Smooth muscle cell (in vitro differentiated cells): ENCODE data around the gene MAPK11. TPM values are rescaled to one million over a fixed set of nuclear protein-coding genes. Genes with fewer than 3 reads are reported as not detected.

Source experiments
- DNase-seq: peaks from one replicate; lab custom pipeline; 2025; ENCODE audit not compliant: unreplicated experiment; lab: John Stamatoyannopoulos, UW
- H2AFZ ChIP-seq: fragments of 200-600 bp; sonication (generic); 2 replicates; pipeline ENCODE4 v1.6.0; 2016; ENCODE audit warnings: antibody characterized with exemption, low read depth, mild to moderate bottlenecking
- H3F3A ChIP-seq: fragments of 200-600 bp; sonication (generic); 2 replicates; pipeline ENCODE4 v1.6.0; 2017; ENCODE audit warnings: antibody characterized with exemption, low read depth
- H3K27ac ChIP-seq: fragments of 200-600 bp; sonication (generic); 2 replicates; pipeline ENCODE4 v1.5.1; 2016; ENCODE audit warnings: low read depth, mild to moderate bottlenecking
- H3K27me3 ChIP-seq: fragments of 200-600 bp; sonication (generic); 2 replicates; pipeline ENCODE4 v1.6.1; 2016; ENCODE audit warnings: low read depth, mild to moderate bottlenecking
- H3K36me3 ChIP-seq: fragments of 200-600 bp; sonication (generic); 2 replicates; pipeline ENCODE4 v1.5.1; 2016; ENCODE audit warnings: low read depth
- H3K4me1 ChIP-seq: fragments of 200-600 bp; sonication (generic); 2 replicates; pipeline ENCODE4 v1.5.1; 2016; ENCODE audit warnings: low read depth
- H3K4me2 ChIP-seq: fragments of 200-600 bp; sonication (generic); 2 replicates; pipeline ENCODE4 v1.6.0; 2016; ENCODE audit warnings: mild to moderate bottlenecking
- H3K4me3 ChIP-seq: fragments of 200-600 bp; sonication (generic); 2 replicates; pipeline ENCODE4 v1.5.1; 2016; ENCODE audit warnings: mild to moderate bottlenecking
- H3K79me2 ChIP-seq: fragments of 200-600 bp; sonication (generic); 2 replicates; pipeline ENCODE4 v1.6.0; 2016; ENCODE audit warnings: low read depth, mild to moderate bottlenecking
- H3K9ac ChIP-seq: fragments of 200-600 bp; sonication (generic); 2 replicates; pipeline ENCODE4 v1.6.0; 2016; ENCODE audit warnings: low read depth
- H3K9me3 ChIP-seq: fragments of 200-600 bp; sonication (generic); replicated peaks from 2 replicates; pipeline ENCODE4 v1.5.1; 2016; ENCODE audit warnings: low read depth
- H4K20me1 ChIP-seq: fragments of 200-600 bp; sonication (generic); 2 replicates; pipeline ENCODE4 v1.6.0; 2016; ENCODE audit warnings: low read depth
- CTCF ChIP-seq: fragments of 200-600 bp; sonication (generic); IDR thresholded peaks from 2 replicates; pipeline ENCODE4 v1.5.1; 2017; ENCODE audit warnings: borderline replicate concordance, mild to moderate bottlenecking, antibody characterized with exemption; ENCODE audit not compliant: insufficient read depth, poor library complexity, severe bottlenecking
- WGBS: methylation state at CpG from one replicate; pipeline ENCODE4 v1.1.7; 2016; ENCODE audit warnings: low lambda C conversion rate; 5-methylcytosine and 5-hydroxymethylcytosine counted together
- polyA plus RNA-seq: library from polyadenylated mRNA; unstranded; fragments of >200 nt; fragmentation: Nextera tagmentation; extraction: Ambion mirVana; gene quantifications from 2 replicates; pipeline ENCODE4 v1.2.1, GENCODE V29; 2016
- total RNA-seq: library from RNA; depleted of rRNA; stranded (reverse); fragments of >200 nt; gene quantifications from 2 replicates; pipeline ENCODE4 v1.2.3, GENCODE V29; 2014

The MAPK11 gene
- total and polyA plus RNA-seq, 2 experiments from 2014 or later, result 0.65 to 4.2 TPM

- peaks cover 26% of the 10 kb centered on the region for H3K79me2 ChIP-seq
- no peaks in the 10 kb centered on the region for H3F3A ChIP-seq
- no peak overlapping the region for H3K9ac ChIP-seq
- DNase-seq, result no peak
- H3K4me1 ChIP-seq, result no peaks in the 10 kb centered on the region
- no peak overlapping the region for H3K4me2 ChIP-seq
- H3K9me3 ChIP-seq, result no peaks in the 10 kb centered on the region
- TF ChIP-seq CTCF, result no peak
- H2AFZ ChIP-seq, result no peak overlapping the region
- no peak overlapping the region for H3K27ac ChIP-seq
- H3K27me3 ChIP-seq, result no peaks in the 10 kb centered on the region
- H3K4me3 ChIP-seq, result no peak overlapping the region
- no peaks in the 10 kb centered on the region for H3K36me3 ChIP-seq
- H4K20me1 ChIP-seq, result peaks cover 70% of the 10 kb centered on the region
- WGBS, result 98% methylated on average over 57 of the region's 57 CpGs
These were observed 53.3 kb downstream of the MAPK11 start for GRCh38 chr22:50216684-50217520.

- Histone ChIP-seq H2AFZ (no peak overlapping the region), H4K20me1 (peaks cover 78% of the 10 kb centered on the region), H3K27me3 (no peaks in the 10 kb centered on the region), H3K9me3 (no peaks in the 10 kb centered on the region), H3K4me3 (no peak overlapping the region), H3K9ac (no peak overlapping the region), H3K27ac (no peak overlapping the region), H3K4me1 (no peaks in the 10 kb centered on the region), H3K79me2 (peaks cover 32% of the 10 kb centered on the region), H3K36me3 (no peaks in the 10 kb centered on the region), H3K4me2 (no peak overlapping the region), H3F3A (no peaks in the 10 kb centered on the region)
- no peak for DNase-seq
- WGBS, result 94% methylated on average over 15 of the region's 15 CpGs
- no peak for TF ChIP-seq CTCF
These were observed 54.0 kb downstream of the MAPK11 start for GRCh38 chr22:50216055-50216683.

GRCh38 chr22:50215297-50216054, 54.7 kb downstream of the MAPK11 start:
- no peak overlapping the region for H2AFZ ChIP-seq
- DNase-seq, result no peak
- no peak for TF ChIP-seq CTCF
- H3K4me3 ChIP-seq, result no peak overlapping the region
- H3K36me3 ChIP-seq, result no peaks in the 10 kb centered on the region
- no peaks in the 10 kb centered on the region for H3K27me3 ChIP-seq
- peaks cover 84% of the 10 kb centered on the region for H4K20me1 ChIP-seq
- 96% methylated on average over 17 of the region's 17 CpGs for WGBS
- no peak overlapping the region for H3K4me2 ChIP-seq
- H3F3A ChIP-seq, result no peaks in the 10 kb centered on the region
- H3K79me2 ChIP-seq, result peaks cover 39% of the 10 kb centered on the region
- no peak overlapping the region for H3K9ac ChIP-seq
- H3K27ac ChIP-seq, result no peak overlapping the region
- no peaks in the 10 kb centered on the region for H3K4me1 ChIP-seq
- no peaks in the 10 kb centered on the region for H3K9me3 ChIP-seq

Other genes starting within 250 kb of the MAPK11 start
- not detected in 2 replicates for gene TTLL8, start 212.1 kb downstream of the MAPK11 start, total RNA-seq
- 0.10 TPM in 1 of 2 replicates, not detected in the other for gene TTLL8, start 212.1 kb downstream of the MAPK11 start, polyA plus RNA-seq
- gene MLC1, start 185.0 kb downstream of the MAPK11 start, total RNA-seq, result 4.2 and 5.6 TPM in 2 replicates
- 5.6 and 6.3 TPM in 2 replicates for gene MLC1, start 185.0 kb downstream of the MAPK11 start, polyA plus RNA-seq
- 0.85 and 1.2 TPM in 2 replicates for gene MOV10L1, start 180.4 kb downstream of the MAPK11 start, total RNA-seq
- gene MOV10L1, start 180.4 kb downstream of the MAPK11 start, polyA plus RNA-seq, result 0.10 and 1.1 TPM in 2 replicates
- 5.1 TPM in 2 replicates for gene PANX2, start 99.6 kb downstream of the MAPK11 start, total RNA-seq
- gene PANX2, start 99.6 kb downstream of the MAPK11 start, polyA plus RNA-seq, result 2.5 and 2.9 TPM in 2 replicates
- gene TRABD, start 84.5 kb downstream of the MAPK11 start, total RNA-seq, result 14.0 and 17.8 TPM in 2 replicates
- 56.9 and 58.5 TPM in 2 replicates for gene TRABD, start 84.5 kb downstream of the MAPK11 start, polyA plus RNA-seq
- 9.0 and 16.3 TPM in 2 replicates for gene SELENOO, start 69.4 kb downstream of the MAPK11 start, total RNA-seq
- 21.3 and 28.4 TPM in 2 replicates for gene SELENOO, start 69.4 kb downstream of the MAPK11 start, polyA plus RNA-seq
- gene TUBGCP6, start 25.4 kb downstream of the MAPK11 start, total RNA-seq, result 10.0 and 10.6 TPM in 2 replicates
- gene TUBGCP6, start 25.4 kb downstream of the MAPK11 start, polyA plus RNA-seq, result 22.7 and 26.0 TPM in 2 replicates
- gene HDAC10, start 19.1 kb downstream of the MAPK11 start, total RNA-seq, result 5.1 and 9.5 TPM in 2 replicates
- 12.8 and 15.7 TPM in 2 replicates for gene HDAC10, start 19.1 kb downstream of the MAPK11 start, polyA plus RNA-seq
- 9.5 and 14.9 TPM in 2 replicates for gene MAPK12, start 8.7 kb downstream of the MAPK11 start, total RNA-seq
- 26.2 and 27.8 TPM in 2 replicates for gene MAPK12, start 8.7 kb downstream of the MAPK11 start, polyA plus RNA-seq
- gene PLXNB2, start 37.3 kb upstream of the MAPK11 start, total RNA-seq, result 183 and 195 TPM in 2 replicates
- 210 and 249 TPM in 2 replicates for gene PLXNB2, start 37.3 kb upstream of the MAPK11 start, polyA plus RNA-seq
- gene DENND6B, start 56.6 kb upstream of the MAPK11 start, total RNA-seq, result 2.4 and 3.1 TPM in 2 replicates
- 7.8 and 10.1 TPM in 2 replicates for gene DENND6B, start 56.6 kb upstream of the MAPK11 start, polyA plus RNA-seq
- gene PPP6R2, start 72.9 kb upstream of the MAPK11 start, total RNA-seq, result 24.6 and 30.7 TPM in 2 replicates
- 31.6 and 36.3 TPM in 2 replicates for gene PPP6R2, start 72.9 kb upstream of the MAPK11 start, polyA plus RNA-seq
- 34.1 and 37.3 TPM in 2 replicates for gene SBF1, start 204.7 kb upstream of the MAPK11 start, total RNA-seq
- gene SBF1, start 204.7 kb upstream of the MAPK11 start, polyA plus RNA-seq, result 53.6 and 70.8 TPM in 2 replicates
- gene ADM2, start 211.2 kb upstream of the MAPK11 start, total RNA-seq, result 3.0 and 4.1 TPM in 2 replicates
- 15.8 and 16.9 TPM in 2 replicates for gene ADM2, start 211.2 kb upstream of the MAPK11 start, polyA plus RNA-seq
- gene MIOX, start 216.5 kb upstream of the MAPK11 start, total RNA-seq, result 2.1 TPM in 1 of 2 replicates, not detected in the other
- 0.49 and 0.54 TPM in 2 replicates for gene MIOX, start 216.5 kb upstream of the MAPK11 start, polyA plus RNA-seq
- 53.5 and 56.3 TPM in 2 replicates for gene LMF2, start 237.3 kb upstream of the MAPK11 start, total RNA-seq
- gene LMF2, start 237.3 kb upstream of the MAPK11 start, polyA plus RNA-seq, result 117 and 130 TPM in 2 replicates
- gene NCAPH2, start 237.8 kb upstream of the MAPK11 start, total RNA-seq, result 20.7 and 24.1 TPM in 2 replicates
- 42.0 and 45.7 TPM in 2 replicates for gene NCAPH2, start 237.8 kb upstream of the MAPK11 start, polyA plus RNA-seq